HG03135 (cell line): ENCODE measurements around the gene SCPEP1.
"Not testable (repeated sequence)": the region's sequence is repeated elsewhere in the genome, so short reads cannot be mapped to it uniquely, and the experiment has no call there.

Source experiments
- ATAC-seq: cut with Tn5 transposase; IDR thresholded peaks from one replicate; pipeline ENCODE4 v1.9.1; 2021; ENCODE audit warnings: mild to moderate bottlenecking, moderate library complexity; ENCODE audit not compliant: unreplicated experiment

Gene SCPEP1

DNA sequence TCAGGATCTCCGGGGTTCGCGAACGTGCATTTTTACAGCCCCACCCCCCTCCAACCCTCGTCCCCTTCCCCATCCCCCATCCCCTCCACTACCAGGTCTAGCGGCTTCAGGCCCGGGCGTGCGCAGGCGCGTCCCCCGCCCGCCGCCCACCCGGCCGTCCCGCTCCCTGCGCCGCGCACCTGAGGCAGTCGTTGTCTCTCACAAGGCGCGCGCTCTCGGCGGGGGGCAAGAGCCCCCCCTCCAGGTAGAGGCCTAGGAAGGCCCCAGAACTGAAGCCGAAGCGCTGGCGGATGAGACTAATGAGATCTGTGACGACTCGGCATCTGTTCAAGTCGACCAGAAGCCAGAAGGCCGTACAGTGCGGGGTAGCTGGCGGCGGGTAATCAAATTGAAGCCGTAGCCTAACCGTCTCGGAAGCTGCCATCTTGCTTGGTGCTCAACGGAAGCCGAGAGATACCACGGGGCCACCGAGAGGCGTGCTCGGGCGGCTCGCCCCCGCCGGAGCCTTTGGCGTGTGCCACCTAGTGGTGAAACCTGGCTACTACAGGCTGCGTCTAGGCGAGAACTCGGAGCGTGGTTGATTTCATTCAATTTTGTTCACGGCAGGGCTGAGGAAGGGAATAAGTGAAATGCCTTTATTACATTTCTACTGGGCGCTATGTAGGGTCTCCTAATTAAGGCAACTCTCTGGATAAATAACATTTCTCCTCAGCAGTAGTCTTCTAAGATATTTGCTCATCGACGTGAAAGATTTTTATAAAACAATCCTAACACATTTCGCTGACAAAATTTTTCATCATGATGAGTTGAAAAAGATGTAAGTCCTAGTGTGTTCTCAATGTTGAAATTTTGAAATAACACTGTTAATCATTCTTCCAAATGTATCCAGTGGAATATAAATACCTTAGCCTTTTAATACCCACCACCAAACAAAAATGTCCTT lies 17.1 kb upstream of the SCPEP1 start, which contains the start of gene COIL:
Gene COIL (minus strand): TSS at position 455 of the 943 bp plus-strand sequence. CDS start 31 bp downstream, at position 424.
- peak; percentile 95 for ATAC-seq

DNA sequence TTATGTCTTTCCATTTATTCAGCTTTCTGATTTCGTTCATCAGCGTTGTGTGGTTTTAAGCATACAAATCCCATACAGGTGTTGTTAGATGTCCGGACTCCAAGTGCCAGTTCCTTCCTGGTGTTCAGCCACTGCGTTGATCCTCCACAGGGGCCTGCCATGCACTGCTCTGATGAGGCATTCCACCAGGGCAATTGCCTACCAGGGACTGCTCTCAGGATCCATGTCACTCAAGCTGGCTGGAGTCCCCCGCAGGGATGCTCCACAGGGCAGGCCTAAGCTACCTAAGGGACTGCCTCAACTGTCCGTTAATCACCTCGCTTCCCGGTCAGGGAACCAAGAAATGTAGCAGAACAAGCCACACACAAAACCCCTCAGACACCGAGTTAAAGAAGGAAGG lies 12.7 kb upstream of the SCPEP1 start:
- not testable (repeated sequence) for ATAC-seq

DNA sequence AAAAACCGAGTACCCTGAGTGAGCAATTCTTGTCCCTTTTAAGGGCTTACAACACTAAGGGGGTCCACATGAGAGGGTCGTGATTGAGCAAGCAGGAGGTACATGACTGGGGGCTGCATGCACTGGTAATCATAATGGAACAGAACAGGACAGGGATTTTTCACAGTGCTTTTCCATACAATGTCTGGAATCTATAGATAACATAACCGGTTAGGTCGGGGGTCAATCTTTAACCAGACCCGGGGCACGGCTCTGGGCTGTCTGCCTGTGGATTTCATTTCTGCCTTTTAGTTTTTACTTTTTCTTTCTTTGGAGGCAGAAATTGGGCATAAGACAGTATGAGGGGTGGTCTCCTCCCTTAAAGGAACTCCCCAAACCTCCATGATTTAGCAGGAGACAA lies 12.2 kb upstream of the SCPEP1 start:
- ATAC-seq: not testable (repeated sequence)

- no peak for ATAC-seq
Observed at GRCh38 chr17:56966338-56966737, 11.6 kb upstream of the SCPEP1 start.

- no peak for ATAC-seq
Observed at GRCh38 chr17:56970974-56971373, 7.0 kb upstream of the SCPEP1 start.

GRCh38 chr17:56972111-56972730 lies 5.7 kb upstream of the SCPEP1 start:
- ATAC-seq: no peak

DNA sequence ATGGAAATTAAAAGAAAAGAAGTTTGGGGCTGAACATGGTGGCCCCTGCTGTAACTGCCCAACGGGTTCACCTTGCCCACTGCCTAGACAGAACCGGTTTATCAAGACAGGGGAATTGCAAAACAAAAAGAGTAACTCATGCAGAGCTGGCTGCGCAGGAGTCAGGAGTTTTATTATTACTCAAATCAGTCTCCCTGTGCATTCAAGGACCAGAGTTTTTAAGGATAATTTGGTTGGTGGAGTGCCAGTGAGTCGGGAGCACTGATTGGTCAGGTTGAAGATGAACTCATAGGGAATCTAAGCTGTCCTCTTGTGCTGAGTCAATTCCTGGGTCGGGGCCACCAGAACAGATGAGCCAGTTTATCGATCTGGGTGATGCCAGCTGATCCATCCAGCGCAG lies 4.4 kb upstream of the SCPEP1 start:
- no peak for ATAC-seq

DNA sequence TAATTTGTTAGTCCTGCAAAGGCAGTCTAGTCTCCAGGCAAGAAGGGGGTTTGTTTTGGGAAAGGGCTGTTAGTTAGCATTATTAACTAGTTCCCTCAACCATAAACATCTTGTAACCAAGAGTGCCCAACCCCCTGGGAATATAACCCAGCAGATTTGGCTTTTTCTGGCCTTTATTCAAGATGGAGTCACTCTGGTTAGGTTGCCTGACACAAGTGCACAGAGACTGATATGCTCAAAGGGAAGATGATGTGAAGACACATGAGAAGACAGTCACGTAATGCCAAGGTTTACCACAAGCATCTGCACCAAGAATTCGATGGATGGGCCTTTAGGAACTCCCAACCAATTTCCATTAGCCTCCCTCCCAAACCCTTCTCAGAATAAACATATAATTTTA lies 3.9 kb upstream of the SCPEP1 start:
- no peak for ATAC-seq

GRCh38 chr17:56975656-56976055 lies 2.3 kb upstream of the SCPEP1 start:
- ATAC-seq: no peak

GRCh38 chr17:56976941-56977608 lies 856 bp upstream of the SCPEP1 start:
- ATAC-seq: no peak

DNA sequence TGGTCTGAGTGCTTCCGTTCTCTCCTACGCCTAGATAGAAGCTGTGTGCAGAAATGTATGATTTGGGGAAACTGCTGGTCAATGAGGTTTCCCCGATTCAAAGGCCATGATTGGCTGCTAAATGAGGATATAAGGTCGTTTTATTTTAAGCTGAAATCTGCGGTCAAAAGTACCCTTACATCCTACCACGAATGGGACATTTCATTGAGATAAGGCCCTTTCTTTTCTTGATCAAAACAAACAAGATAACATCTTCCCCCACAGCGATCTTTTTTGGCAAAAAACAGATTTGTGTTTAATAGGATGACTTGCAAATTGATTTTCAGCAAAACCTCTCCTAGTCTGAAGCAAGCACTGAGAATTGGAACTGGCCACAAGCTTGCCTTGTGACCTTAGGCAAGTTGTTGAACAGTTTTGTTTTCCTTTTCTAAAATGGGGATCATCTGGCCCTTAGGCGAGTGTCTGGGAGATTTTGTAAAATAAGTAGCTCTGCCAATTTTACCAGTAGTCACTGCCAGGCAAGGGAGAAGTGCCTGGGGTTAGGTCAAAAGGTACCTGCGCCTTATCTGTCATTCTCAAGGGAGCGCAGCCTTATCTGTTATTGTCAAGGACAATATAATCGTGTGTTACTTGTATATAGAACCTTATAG lies 635 bp downstream of the SCPEP1 start:
- ATAC-seq: peak; percentile 26

DNA sequence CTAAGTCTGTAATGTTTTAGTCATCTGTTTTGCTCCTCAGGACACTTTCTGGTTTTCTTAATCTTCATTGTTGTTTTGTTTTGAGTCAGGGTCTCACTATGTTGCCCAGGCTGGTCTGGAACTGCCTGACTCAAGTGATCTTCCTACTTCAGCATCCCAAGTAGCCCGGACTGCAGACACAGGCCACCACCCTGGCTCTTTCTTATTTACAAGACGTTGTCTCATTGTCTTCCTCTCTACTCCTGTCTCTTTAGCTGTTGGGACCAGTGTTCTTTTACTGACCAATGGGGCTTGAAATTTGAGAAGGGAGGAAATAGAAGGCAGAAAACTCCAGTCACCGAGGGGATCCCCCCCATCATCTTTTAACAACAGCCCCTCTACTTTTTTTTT lies 1.2 kb downstream of the SCPEP1 start:
- peak; percentile 20 for ATAC-seq

DNA sequence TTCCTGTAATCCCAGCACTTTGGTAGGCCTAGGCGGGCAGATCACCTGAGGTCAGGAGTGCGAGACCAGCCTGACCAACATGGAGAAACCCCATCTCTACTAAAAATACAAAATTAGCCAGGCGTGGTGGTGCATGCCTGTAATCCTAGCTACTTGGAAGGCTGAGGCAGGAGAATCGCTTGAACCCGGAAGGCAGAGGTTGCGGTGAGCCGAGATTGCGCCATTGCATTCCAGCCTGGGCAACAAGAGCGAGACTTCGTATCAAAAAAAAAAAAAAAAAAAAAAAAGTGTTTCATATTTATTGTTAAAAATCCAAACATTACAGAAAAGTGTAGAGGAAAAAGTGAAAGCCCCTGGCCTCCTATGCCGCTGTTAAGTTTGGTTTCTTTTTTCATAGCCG lies 2.6 kb downstream of the SCPEP1 start:
- not testable (repeated sequence) for ATAC-seq

- no peak for ATAC-seq
Observed at GRCh38 chr17:56982312-56982711, 4.4 kb downstream of the SCPEP1 start.

DNA sequence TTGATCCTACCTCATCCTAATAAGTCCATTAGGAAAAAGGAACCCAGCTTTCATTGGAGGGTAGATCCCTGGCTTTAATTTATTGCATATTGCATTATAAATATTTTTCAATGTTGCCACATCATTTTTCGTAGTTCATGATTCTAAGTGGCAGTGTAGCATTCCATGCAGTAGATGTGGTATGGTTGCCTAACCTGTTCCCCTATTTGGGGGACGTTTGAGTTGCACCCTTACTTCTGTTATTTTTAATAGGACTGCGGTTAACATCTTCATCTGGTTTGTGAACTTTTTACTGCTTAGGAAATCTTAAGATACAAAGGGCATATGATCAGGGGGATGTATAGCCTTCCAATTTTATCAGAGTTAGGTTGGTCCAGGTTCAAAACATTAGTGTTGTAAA lies 5.4 kb downstream of the SCPEP1 start:
- no peak for ATAC-seq

DNA sequence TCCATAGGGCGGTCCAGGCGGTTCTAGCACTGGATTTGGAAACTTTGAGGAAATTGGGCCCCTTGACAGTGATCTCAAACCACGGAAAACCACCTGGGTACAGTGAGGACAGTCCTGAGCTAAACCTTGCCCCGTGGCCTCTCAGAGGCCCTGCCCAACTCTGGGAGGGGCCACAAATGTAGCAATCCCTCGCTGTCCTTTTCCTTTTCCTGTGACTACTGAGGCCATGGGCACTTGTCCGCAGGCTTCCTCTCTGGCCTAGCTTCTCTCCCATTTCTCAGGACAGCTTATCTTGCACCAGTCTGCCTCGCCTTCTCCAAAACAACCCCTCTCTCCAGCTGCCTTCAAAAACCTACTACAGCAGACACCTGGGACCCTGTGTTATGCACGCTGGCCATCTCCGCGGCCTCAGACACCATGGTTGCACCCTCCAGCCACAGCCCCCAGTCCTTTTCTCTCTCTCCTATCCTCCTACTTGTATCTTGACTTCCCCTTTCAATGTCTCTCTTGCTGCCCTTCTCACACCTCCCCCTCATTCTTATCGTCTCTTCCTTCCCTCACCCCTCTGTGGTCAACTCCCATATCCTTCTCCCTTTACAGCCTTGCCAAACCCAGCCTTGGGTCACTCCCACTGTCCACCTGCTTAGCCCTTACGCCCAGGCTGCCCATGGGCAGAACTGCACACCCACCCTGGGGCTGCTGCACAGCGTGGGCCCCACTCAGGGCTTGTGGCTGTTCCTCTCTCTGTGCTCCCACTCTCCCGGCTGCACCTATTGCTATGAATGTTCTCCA lies 7.6 kb downstream of the SCPEP1 start:
- ATAC-seq: no peak

- no peak for ATAC-seq
Observed at GRCh38 chr17:56987283-56987834, 9.4 kb downstream of the SCPEP1 start.

DNA sequence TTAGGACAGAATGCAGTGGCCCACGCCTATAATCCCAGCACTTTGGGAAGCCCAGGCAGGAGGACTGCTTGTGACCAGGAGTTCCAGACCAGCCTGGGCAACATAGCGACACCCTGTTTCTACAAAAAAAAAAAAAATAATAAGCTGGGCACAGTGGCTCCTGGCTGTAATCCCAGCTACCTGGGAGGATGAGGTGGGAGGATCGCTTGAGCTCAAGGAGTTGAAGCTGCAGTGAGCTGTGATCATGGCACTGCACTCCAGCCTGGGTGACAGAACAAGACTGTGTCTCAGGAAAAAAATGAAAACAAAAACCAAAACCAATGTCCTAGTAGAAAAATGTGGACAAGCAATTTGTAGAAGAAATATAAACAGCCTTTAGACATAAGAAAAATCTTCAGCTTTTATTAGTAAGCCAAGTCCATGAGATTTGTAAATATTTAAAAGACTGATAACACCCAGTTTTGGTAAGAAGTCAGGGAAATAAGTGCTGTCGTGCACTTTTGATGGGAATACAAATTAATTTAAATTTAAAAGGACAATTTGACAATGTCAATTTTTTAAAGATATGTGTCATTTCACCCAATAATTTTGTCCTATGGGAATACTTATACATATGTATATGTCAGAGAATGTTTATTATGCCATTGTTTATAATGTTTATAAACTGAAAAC lies 11.1 kb downstream of the SCPEP1 start:
- ATAC-seq: no peak

- no peak for ATAC-seq
Observed at GRCh38 chr17:56992364-56992763, 14.4 kb downstream of the SCPEP1 start.
